ENCODE results near the gene KCNQ4. TPM values are rescaled to one million over a fixed set of nuclear protein-coding genes. Genes with fewer than 3 reads are reported as not detected.

Gene KCNQ4
- total and polyA plus RNA-seq, 2 of the 4 experiments (the other 2 are of a cell fraction) = 0.07 TPM; not detected in 1

- no peak overlapping the region for H3K14ac ChIP-seq (replicated peaks; ENCODE audit: low read depth, low read length)
- no peak overlapping the region for H3K23ac ChIP-seq (ENCODE audit: low read depth, low read length)
- CTCF ChIA-PET = no interaction called here
- H3K9me1 ChIP-seq (ENCODE audit: insufficient read depth, low read length) = no peaks in the 10 kb centered on the region; the same call in 1 of the 2 replicates
- no TSS peak for BruUV-seq (replicated peaks)
- no peak for ATAC-seq (ENCODE audit: low read depth)
- H3K4me1 ChIP-seq (ENCODE audit: control insufficient read depth, insufficient read depth, low read length) = peaks cover 3% of the 10 kb centered on the region; the same call in 1 of the 2 replicates
- H4K5ac ChIP-seq (ENCODE audit: low read depth, low read length) = no peak overlapping the region
- no peak overlapping the region for H3K9ac ChIP-seq (ENCODE audit: low read depth, low read length)
- no peaks in the 10 kb centered on the region for H3K36me3 ChIP-seq (ENCODE audit: control insufficient read depth, insufficient read depth, low read length)
- dilution Hi-C loops (cut with HindIII; ENCODE audit: low sequenced_read_pairs, unreplicated experiment) = no loop called here
- no peak overlapping the region for H2AK5ac ChIP-seq (ENCODE audit: low read depth, low read length)
- no peak overlapping the region for H2AFZ ChIP-seq (replicated peaks; ENCODE audit: low read length, poor library complexity)
- peaks cover 47% of the 10 kb centered on the region for H3K27me3 ChIP-seq (ENCODE audit: control insufficient read depth, insufficient read depth, low read length)
- no peak overlapping the region for H3K27ac ChIP-seq (ENCODE audit: insufficient read depth, low read length)
- TF ChIP-seq CHD1 (IDR thresholded peaks at IDR 0.05; ENCODE audit: low read depth, low read length) (no peak), USF2 (IDR thresholded peaks at IDR 0.05; ENCODE audit: low read depth, low read length) (no peak), RAD21 (IDR thresholded peaks at IDR 0.05; ENCODE audit: low read length) (no peak), MXI1 (IDR thresholded peaks at IDR 0.05; ENCODE audit: borderline replicate concordance, low read depth, low read length) (no peak), RCOR1 (IDR thresholded peaks at IDR 0.05; ENCODE audit: insufficient replicate concordance, low read length) (no peak), CEBPB (IDR thresholded peaks at IDR 0.05; ENCODE audit: low read depth, low read length) (no peak), MAFK (IDR thresholded peaks at IDR 0.05; ENCODE audit: low read depth, low read length) (no peak), RFX5 (IDR thresholded peaks at IDR 0.05; ENCODE audit: low read depth, low read length) (no peak), CTCF (conservative IDR thresholded peaks at IDR 0.05; ENCODE audit: low read depth, low read length) (no peak), MAZ (IDR thresholded peaks at IDR 0.05; ENCODE audit: borderline replicate concordance, low read depth, low read length) (no peak), FOS (IDR thresholded peaks at IDR 0.05; ENCODE audit: low read depth, low read length) (no peak), POLR2A (IDR thresholded peaks at IDR 0.05; ENCODE audit: low read depth, low read length) (no peak), SMC3 (IDR thresholded peaks at IDR 0.05; ENCODE audit: low read depth, low read length) (no peak), NFE2L2 (IDR thresholded peaks at IDR 0.05; ENCODE audit: low read depth, low read length) (no peak), BHLHE40 (IDR thresholded peaks at IDR 0.05; ENCODE audit: low read depth, low read length) (no peak), ELK1 (IDR thresholded peaks at IDR 0.05; ENCODE audit: borderline replicate concordance, low read depth, low read length) (no peak)
- no peak overlapping the region for H3K18ac ChIP-seq (ENCODE audit: low read depth, low read length)
- H2BK20ac ChIP-seq (ENCODE audit: low read depth, low read length) = no peak overlapping the region
- H3K9me3 ChIP-seq (ENCODE audit: control insufficient read depth, insufficient read depth, low read length) = no peaks in the 10 kb centered on the region
- POLR2A ChIA-PET (ENCODE audit: unreplicated experiment) = no interaction called here
- no peak for DNase-seq
- H2BK120ac ChIP-seq (ENCODE audit: low read depth, low read length) = no peak overlapping the region
- H3K4ac ChIP-seq (ENCODE audit: low read depth, low read length) = no peak overlapping the region
- H2BK15ac ChIP-seq (ENCODE audit: low read depth, low read length) = no peak overlapping the region
- H4K8ac ChIP-seq (ENCODE audit: low read depth in 2 of 2, low read length in 2 of 2) = no peak overlapping the region
- no peak overlapping the region for H3K4me3 ChIP-seq (ENCODE audit: insufficient read depth, low read depth, low read length)
- H2BK5ac ChIP-seq (ENCODE audit: low read depth, low read length, poor library complexity, severe bottlenecking) = no peak overlapping the region
- no peak overlapping the region for H2AK9ac ChIP-seq (replicated peaks; ENCODE audit: low read depth, low read length, poor library complexity)
- no CpG with 5 or more reads among the region's 3 CpGs for WGBS, 2 experiments (ENCODE audit: extremely low coverage in 2 of 2, insufficient read length in 1 of 2)
- H3K56ac ChIP-seq (ENCODE audit: extremely low read depth, insufficient read depth, low read length) = no peak overlapping the region
- in situ Hi-C loops (cut with MboI; ENCODE audit: low sequenced_read_pairs) = no loop called here
- H4K20me1 ChIP-seq (ENCODE audit: insufficient read depth, low read length) = no peaks in the 10 kb centered on the region
- H4K91ac ChIP-seq (ENCODE audit: insufficient read depth, low read depth, low read length) = no peak overlapping the region
- intact Hi-C loops (cut with micrococcal nuclease) = no loop called here
- H3K4me2 ChIP-seq (ENCODE audit: low read depth, low read length) = no peak overlapping the region
- no peaks in the 10 kb centered on the region for H3K79me1 ChIP-seq (ENCODE audit: low read depth in 1 of 2, low read length in 2 of 2)
Observed at GRCh38 chr1:40808002-40808401, 24.4 kb downstream of the KCNQ4 start.

All from IMR-90 (cell line).